Gastrocnemius medialis (tissue), 4 donors: ENCODE data around the gene GIMAP8.

ENCODE experiments used
- POLR2A ChIP-seq, 2 donors: fragments of 450-650 bp; IDR thresholded peaks; one replicate each; pipeline ENCODE4 v1.6.1; 2017; ENCODE audit warnings: antibody characterized with exemption in 2 of 2, mild to moderate bottlenecking in 2 of 2, moderate library complexity in 2 of 2
- TF ChIP-seq, protein P1 (sequence below), 5 experiments: fragments of 450-650 bp in 3 of 5; fragments of 200-600 bp in 2 of 5; sonication (generic) in 2 of 5; IDR thresholded peaks in 4 of 5; conservative IDR thresholded peaks in 1 of 5; 1 replicate in 4 of 5; 2 replicates in 1 of 5; pipeline ENCODE4 v1.5.1; 2016 to 2019; ENCODE audit warnings: antibody characterized with exemption in 5 of 5, mild to moderate bottlenecking in 3 of 5, moderate library complexity in 3 of 5

DNA sequence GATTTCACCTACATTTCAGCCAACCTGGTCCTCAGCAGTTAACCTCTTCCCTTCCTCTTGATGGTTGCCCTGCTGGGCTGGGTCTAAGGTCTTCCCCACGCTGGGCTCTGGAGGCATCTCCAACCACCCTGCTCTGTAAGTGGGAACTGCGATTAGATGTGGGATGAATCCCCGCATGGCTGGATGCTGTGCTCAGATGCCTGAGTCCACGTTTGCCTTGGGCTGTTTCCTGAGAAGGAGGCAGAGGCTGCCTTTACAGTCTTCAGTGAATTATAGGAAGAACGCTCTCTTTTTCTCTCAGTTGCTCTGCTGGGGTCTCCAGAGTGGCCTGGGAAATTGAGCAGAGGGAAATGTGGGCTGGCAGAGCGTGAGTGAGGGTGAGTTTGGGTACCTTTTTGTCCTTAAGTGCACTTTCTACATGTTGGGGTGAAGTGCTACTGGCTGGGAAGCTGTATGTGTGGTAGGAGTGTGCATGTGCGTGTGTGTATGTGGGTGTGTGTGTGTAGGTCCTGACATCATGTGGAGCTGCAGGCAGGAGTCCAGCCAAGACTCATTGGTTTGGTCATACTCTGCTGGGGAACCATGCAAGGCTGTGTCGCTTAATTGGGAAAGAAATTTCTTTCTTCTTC lies 1.5 kb downstream of the GIMAP8 start:
- TF ChIP-seq, protein P1, sequence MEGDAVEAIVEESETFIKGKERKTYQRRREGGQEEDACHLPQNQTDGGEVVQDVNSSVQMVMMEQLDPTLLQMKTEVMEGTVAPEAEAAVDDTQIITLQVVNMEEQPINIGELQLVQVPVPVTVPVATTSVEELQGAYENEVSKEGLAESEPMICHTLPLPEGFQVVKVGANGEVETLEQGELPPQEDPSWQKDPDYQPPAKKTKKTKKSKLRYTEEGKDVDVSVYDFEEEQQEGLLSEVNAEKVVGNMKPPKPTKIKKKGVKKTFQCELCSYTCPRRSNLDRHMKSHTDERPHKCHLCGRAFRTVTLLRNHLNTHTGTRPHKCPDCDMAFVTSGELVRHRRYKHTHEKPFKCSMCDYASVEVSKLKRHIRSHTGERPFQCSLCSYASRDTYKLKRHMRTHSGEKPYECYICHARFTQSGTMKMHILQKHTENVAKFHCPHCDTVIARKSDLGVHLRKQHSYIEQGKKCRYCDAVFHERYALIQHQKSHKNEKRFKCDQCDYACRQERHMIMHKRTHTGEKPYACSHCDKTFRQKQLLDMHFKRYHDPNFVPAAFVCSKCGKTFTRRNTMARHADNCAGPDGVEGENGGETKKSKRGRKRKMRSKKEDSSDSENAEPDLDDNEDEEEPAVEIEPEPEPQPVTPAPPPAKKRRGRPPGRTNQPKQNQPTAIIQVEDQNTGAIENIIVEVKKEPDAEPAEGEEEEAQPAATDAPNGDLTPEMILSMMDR (IDR thresholded peaks at IDR 0.05 in 4 of 5, conservative IDR thresholded peaks at IDR 0.05 in 1 of 5) = no peak
- TF ChIP-seq POLR2A (IDR thresholded peaks at IDR 0.05) = no peak
